Fibroblast of skin of back (primary cell): ENCODE data around the gene PLAU.
"Not testable (repeated sequence)": the region's sequence is repeated elsewhere in the genome, so short reads cannot be mapped to it uniquely, and the experiment has no call there.

Experiments
- DNase-seq: peaks from one replicate; pipeline ENCODE4 v3.0.0-alpha.2; 2013

PLAU gene

DNA sequence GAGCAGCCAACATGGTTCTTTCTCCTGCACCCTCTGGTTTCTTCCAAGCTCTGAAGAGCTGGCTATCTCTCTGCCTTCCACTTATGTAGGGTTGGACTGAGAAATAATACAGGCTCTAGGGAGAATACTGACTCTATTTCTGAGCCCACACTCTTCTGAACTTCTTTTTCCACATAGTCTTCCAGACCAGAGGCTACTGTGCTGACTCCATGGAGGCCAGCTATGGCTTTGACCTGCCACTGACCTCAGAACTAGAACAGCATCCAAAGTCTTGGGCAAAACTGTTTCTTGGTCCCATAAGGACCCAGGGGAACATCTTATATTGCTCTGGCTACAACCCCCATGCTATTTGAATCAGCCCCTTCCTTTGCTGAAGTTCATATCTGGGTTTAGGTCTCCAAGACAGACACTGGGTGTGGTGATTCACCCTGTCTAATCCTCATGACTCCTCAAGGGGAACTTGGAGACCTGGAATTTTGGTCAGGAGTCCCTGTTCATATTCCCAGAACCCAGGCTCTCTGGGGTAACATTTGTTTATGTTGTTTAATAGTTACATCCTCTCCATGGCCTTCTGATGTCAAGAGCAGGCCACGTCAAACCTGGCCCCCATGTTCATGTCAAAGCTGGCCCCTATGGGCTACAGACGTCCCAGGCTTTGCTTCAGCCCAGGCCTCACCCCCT lies 12.1 kb upstream of the PLAU start:
- peak; percentile 53 for DNase-seq

GRCh38 chr10:73899423-73899822 lies 11.5 kb upstream of the PLAU start:
- DNase-seq: peak; percentile 90

DNA sequence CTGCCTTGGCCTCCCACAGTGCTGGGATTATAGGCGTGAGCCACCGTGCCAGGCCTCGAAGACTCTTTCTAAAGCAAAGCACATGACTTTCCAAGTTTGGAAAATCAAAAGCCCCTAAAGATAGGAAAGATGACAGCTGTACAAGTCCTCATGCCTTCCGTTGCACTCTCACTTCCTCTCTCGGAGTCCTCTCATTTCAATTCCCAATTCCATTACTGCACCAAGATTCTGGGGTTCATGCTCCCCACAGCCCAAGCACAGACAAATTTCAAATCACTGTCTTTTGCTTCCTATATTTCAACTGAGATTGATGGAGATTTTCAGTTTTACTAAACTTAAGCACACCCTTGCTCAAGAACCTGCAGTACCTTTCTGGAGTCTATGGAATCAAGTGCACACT lies 10.9 kb upstream of the PLAU start:
- DNase-seq: no peak

DNA sequence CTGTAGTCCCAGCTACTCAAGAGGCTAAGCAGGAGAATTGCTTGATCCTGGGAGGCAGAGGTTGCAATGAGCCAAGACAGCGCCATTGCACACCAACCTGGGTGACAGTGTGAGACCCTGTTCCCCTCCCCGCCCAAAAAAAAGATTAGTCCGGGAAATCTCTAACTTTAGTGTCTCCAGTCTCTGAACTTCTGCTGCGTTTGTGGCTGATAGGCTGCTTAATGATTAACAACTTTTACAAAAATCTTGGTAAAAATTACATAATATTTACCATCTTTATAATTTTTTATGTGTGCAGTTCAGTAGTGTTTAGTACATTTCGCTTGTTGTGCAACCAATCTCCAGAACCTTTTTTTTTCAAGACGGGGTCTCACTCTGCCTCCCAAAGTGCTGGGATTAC lies 9.7 kb upstream of the PLAU start:
- no peak for DNase-seq

- no peak for DNase-seq
Measured at GRCh38 chr10:73902351-73902750, 8.6 kb upstream of the PLAU start.

DNA sequence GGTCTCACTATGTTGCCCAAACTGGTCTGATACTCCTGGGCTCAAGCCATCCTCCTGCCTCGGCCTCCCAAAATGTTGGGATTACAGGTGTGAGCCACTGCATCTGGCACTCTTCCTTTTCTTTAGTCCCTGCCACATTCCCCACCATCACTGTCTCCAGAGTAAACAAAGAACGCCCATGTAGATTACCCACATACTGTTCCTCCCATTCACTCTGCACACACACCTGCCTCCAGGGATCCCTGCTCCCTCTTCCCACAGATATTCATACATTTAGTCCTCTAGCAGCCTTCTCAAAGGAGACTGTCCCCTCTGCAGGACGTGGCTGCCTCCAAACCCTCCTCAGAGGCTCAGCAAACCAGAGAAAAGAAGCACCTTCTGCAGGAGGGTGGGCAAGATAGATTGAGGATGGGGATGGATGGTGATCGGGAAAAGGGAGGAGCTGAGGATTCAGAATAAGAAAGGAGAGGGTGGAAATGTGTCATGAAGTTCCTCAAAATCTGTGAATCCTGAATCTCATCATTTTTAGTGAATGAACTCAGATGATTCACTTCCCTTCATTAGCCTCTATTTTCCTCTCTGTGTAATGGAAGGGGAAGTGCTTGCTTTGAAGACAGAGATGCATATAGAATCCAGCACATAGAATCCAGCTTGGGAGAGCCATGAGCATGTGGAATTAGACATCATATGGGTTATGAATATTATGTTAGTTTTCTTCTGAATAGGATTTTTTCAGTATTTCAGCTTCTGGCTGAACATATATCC lies 5.5 kb upstream of the PLAU start:
- DNase-seq: no peak

DNA sequence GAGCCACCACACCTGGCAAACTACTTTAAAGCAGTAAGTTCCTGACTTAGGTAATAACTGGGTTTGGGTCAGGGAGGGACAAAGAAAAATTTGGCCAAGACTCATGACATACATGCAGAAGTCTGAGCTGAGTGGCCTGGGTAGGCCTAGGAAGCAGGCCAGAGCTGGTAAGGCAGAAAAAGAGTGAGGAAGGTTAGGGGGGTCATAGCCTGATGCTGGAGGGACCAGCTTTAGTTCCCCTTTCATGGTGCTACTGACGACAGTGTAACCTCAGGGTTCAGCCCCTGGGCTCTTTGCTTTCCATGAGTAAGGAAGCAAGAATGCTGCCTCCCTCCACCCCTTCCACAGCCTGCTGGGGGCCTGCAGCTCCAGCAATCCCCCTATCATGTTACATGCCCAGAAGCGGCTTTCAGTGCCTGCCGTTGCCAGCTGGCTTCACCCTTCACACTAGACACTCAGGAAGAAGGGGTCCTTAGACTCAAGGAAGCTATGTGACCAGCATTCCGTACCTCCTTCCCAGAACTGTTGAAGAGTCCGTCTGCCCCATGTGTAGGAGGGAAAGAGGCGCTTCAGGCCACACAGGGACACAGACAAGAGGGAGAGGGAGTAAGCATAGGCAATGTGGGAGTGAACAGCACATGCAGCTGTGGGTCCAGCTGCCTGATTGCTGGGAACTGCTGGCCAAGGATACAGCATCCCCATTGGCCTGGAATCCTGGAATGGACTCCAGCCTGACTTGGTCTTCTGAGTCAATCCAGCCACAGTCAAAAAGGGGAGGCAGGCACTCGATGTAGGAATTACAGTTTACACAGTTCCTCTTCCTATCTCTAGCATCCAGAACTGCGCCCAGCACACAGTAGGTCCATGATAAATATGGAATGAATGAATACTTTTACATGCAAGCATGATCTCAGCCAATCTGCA lies 4.1 kb upstream of the PLAU start:
- DNase-seq: peak; percentile 98

GRCh38 chr10:73907841-73908517 lies 3.0 kb upstream of the PLAU start:
- peak; percentile 92 for DNase-seq

- DNase-seq: peak; percentile 96
Measured at GRCh38 chr10:73908853-73909539, 1.9 kb upstream of the PLAU start.

- no peak for DNase-seq
Measured at GRCh38 chr10:73909540-73910115, 1.3 kb upstream of the PLAU start.

DNA sequence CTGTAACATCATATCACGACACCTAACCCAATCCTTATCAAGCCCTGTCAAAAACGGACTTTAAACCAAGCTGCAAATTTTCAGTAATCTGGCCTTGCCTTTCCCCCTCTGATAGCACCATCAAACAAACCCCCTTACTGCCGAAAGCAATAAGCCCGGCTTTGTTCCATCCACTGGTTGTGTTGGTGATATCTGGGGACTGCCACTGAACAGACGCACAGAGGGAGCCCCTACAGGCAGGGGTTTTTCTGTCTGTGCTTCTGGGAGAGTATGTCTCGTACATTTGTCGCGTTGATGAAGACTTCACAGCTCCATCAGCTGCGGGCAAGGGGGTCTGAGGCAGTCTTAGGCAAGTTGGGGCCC lies 550 bp upstream of the PLAU start:
- no peak for DNase-seq

GRCh38 chr10:73911553-73912004 lies 647 bp downstream of the PLAU start:
- peak; percentile 50 for DNase-seq

DNA sequence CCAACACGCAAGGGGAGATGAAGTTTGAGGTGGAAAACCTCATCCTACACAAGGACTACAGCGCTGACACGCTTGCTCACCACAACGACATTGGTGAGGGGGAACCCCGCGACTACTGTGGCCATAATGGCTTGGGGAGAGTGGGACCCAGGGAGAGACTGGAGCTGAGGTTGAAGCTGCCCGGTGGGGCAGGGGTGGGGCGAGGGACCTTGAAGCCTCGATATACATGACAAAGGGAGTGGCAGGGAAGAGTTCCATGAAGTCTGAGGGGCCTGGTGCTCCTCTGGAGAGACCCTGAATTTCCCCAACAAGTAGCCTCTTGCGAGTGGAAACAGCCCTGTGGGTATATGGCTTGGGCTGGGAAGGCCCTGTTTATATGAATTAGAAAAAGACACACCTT lies 3.1 kb downstream of the PLAU start:
- no peak for DNase-seq

DNA sequence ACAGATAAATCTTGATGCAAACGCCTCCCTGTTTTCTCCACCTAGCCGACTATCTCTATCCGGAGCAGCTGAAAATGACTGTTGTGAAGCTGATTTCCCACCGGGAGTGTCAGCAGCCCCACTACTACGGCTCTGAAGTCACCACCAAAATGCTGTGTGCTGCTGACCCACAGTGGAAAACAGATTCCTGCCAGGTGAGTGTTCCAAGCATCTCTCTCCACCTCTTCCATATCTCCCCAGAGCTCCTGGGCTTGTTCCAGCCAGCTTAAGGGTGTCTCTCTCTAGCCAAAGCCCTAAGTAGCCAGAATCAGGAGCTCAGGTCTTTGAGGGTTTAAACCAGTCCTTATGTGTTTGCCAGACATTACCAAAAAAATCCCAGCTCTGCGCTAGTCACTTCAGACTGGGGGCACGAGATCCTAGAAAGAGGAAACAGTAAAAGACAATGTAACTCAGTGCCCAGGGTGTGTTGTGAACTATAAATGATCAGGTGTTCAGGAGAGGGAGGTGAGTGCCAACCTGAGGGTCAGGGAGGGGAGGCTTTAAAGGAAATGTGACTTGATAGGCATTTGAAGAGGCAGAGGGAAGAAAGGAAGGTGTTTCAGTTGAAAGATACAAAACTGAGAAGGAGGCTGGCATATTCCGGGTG lies 4.4 kb downstream of the PLAU start:
- no peak for DNase-seq

DNA sequence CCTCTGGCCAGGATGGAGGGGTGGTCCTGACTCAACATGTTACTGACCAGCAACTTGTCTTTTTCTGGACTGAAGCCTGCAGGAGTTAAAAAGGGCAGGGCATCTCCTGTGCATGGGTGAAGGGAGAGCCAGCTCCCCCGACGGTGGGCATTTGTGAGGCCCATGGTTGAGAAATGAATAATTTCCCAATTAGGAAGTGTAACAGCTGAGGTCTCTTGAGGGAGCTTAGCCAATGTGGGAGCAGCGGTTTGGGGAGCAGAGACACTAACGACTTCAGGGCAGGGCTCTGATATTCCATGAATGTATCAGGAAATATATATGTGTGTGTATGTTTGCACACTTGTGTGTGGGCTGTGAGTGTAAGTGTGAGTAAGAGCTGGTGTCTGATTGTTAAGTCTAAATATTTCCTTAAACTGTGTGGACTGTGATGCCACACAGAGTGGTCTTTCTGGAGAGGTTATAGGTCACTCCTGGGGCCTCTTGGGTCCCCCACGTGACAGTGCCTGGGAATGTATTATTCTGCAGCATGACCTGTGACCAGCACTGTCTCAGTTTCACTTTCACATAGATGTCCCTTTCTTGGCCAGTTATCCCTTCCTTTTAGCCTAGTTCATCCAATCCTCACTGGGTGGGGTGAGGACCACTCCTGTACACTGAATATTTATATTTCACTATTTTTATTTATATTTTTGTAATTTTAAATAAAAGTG lies 6.0 kb downstream of the PLAU start:
- no peak for DNase-seq

GRCh38 chr10:73917566-73918305 lies 6.8 kb downstream of the PLAU start:
- no peak for DNase-seq

DNA sequence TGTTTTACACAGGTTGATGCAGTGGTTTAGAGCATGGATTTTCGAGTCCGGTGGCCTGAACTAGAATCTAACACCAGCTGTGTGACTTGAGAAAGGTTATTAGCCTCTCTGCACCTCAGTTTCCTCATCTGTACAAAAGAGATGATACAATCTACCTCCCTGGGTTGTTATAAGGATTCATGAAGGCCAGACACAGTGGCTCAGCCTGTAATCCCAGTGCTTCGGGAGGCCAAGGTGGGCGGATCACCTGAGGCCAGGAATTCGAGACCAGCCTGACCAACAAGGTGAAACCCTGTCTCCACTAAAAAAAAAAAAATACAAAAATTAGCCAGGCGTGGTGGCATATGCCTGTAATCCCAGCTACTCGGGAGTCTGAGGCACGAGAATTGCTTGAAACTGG lies 8.5 kb downstream of the PLAU start:
- DNase-seq: not testable (repeated sequence)

- peak; percentile 41 for DNase-seq
Measured at GRCh38 chr10:73920089-73920488, 9.2 kb downstream of the PLAU start.

- DNase-seq: no peak
Measured at GRCh38 chr10:73922007-73922863, 11.3 kb downstream of the PLAU start.
